Keratinocyte (primary cell): ENCODE results near the gene ZFP42. TPM values are rescaled to one million over a fixed set of nuclear protein-coding genes. Genes with fewer than 3 reads are reported as not detected.
A peak's percentile ranks its signal among the peaks of the same experiment; 100 is the strongest.
"Not testable (repeated sequence)": the region's sequence is repeated elsewhere in the genome, so short reads cannot be mapped to it uniquely, and the experiment has no call there.

ENCODE experiments used
- DNase-seq: peaks from one replicate; pipeline ENCODE4 v3.0.0-alpha.2; 2011; ENCODE audit warnings: low read depth, missing footprints, low spot score
- FAIRE-seq: peaks from 2 replicates; lab custom pipeline; 2011; peaks lifted over from hg19 to GRCh38; lab: Jason Lieb, UNC
- H2AFZ ChIP-seq: 2 replicates; pipeline ENCODE4 v1.6.0; 2012; ENCODE audit warnings: low read length, control low read depth, inconsistent platforms; ENCODE audit not compliant: control insufficient read depth
- H3K27ac ChIP-seq: 2 replicates; pipeline ENCODE4 v1.5.1; 2011; ENCODE audit warnings: low read length; ENCODE audit not compliant: control insufficient read depth, insufficient read depth
- H3K27me3 ChIP-seq: 3 replicates; pipeline ENCODE4 v1.6.0; 2011; ENCODE audit warnings: low read length; ENCODE audit not compliant: control insufficient read depth, insufficient read depth; ENCODE audit errors: extremely low read depth
- H3K36me3 ChIP-seq, 2 experiments: 2 replicates in 1 of 2; 3 replicates in 1 of 2; pipeline ENCODE4 v1.5.1; 2011; ENCODE audit warnings: low read length in 2 of 2, mild to moderate bottlenecking in 1 of 2; ENCODE audit not compliant: control insufficient read depth in 2 of 2, insufficient read depth in 2 of 2; ENCODE audit errors: extremely low read depth in 1 of 2
- H3K4me1 ChIP-seq: 3 replicates; pipeline ENCODE4 v1.5.1; 2011; ENCODE audit warnings: low read length; ENCODE audit not compliant: control insufficient read depth, insufficient read depth; ENCODE audit errors: extremely low read depth
- H3K4me2 ChIP-seq: 3 replicates; pipeline ENCODE4 v1.6.0; 2011; ENCODE audit warnings: low read depth, low read length; ENCODE audit not compliant: control insufficient read depth, insufficient read depth; ENCODE audit errors: extremely low read depth
- H3K4me3 ChIP-seq, 3 experiments: fragments of 200-600 bp in 1 of 3; sonication (generic) in 1 of 3; 2 replicates in 2 of 3; 3 replicates in 1 of 3; pipeline ENCODE4 v1.5.1; 2011 to 2016; ENCODE audit warnings: low read length in 3 of 3, mild to moderate bottlenecking in 3 of 3, control low read depth in 2 of 3, inconsistent platforms in 1 of 3, low read depth in 1 of 3, mixed read lengths in 1 of 3, mixed run types in 1 of 3, moderate library complexity in 1 of 3; ENCODE audit not compliant: control insufficient read depth in 2 of 3, insufficient read depth in 2 of 3; ENCODE audit errors: extremely low read depth in 1 of 3
- H3K79me2 ChIP-seq: 2 replicates; pipeline ENCODE4 v1.6.0; 2012; ENCODE audit warnings: low read length; ENCODE audit not compliant: control insufficient read depth, insufficient read depth
- H3K9ac ChIP-seq: 3 replicates; pipeline ENCODE4 v1.6.0; 2011; ENCODE audit warnings: low read length; ENCODE audit not compliant: control insufficient read depth, insufficient read depth; ENCODE audit errors: extremely low read depth
- H3K9me1 ChIP-seq: 3 replicates; pipeline ENCODE4 v1.6.0; 2011; ENCODE audit warnings: low read length; ENCODE audit not compliant: control insufficient read depth, insufficient read depth; ENCODE audit errors: extremely low read depth
- H3K9me3 ChIP-seq: 2 replicates; pipeline ENCODE4 v1.5.1; 2012; ENCODE audit warnings: low read depth, low read length; ENCODE audit not compliant: control insufficient read depth
- H4K20me1 ChIP-seq: 3 replicates; pipeline ENCODE4 v1.6.0; 2011; ENCODE audit warnings: low read length; ENCODE audit not compliant: control insufficient read depth, insufficient read depth; ENCODE audit errors: extremely low read depth
- EZH2 ChIP-seq: IDR thresholded peaks from one replicate; pipeline ENCODE4 v1.6.1; 2012; ENCODE audit warnings: inconsistent platforms, mild to moderate bottlenecking, low read length, moderate library complexity
- dilution Hi-C: fragments of 300-500 bp; cut with MboI; formaldehyde crosslinking; loops from one replicate; pipeline ENCODE4 v1.7.0; 2020; ENCODE audit warnings: low sequenced_read_pairs; ENCODE audit not compliant: extremely low pct_ligation_motif_present
- polyA plus RNA-seq, 5 experiments: library from polyadenylated mRNA; depleted of rRNA in 3 of 5; stranded (reverse) in 3 of 5; stranded (forward) in 1 of 5; unstranded in 1 of 5; fragments of >200 nt; gene quantifications; 1 replicate in 1 of 5; 2 replicates in 3 of 5; 3 replicates in 1 of 5; pipeline versions ENCODE4 v1.2.1 to v1.2.3, GENCODE V29; 2011 to 2012; ENCODE audit warnings: missing spikeins in 2 of 5, low read depth in 1 of 5, low replicate concordance in 1 of 5
- TF ChIP-seq, protein P1 (sequence below), 3 experiments: IDR thresholded peaks in 1 of 3; conservative IDR thresholded peaks in 1 of 3; optimal IDR thresholded peaks in 1 of 3; 2 replicates in 2 of 3; 3 replicates in 1 of 3; pipeline versions ENCODE3 to v1.5.1; 2011; ENCODE audit warnings: low read length in 3 of 3, mild to moderate bottlenecking in 3 of 3, moderate library complexity in 2 of 3, control low read depth in 1 of 3, inconsistent platforms in 1 of 3; ENCODE audit not compliant: insufficient read depth in 2 of 3; ENCODE audit errors: extremely low read depth in 1 of 3

The ZFP42 gene
- polyA plus RNA-seq, 1 donor (not counting 4 experiments of a cell fraction or from before 2014, with no cell fraction given): 3.1 TPM

DNA sequence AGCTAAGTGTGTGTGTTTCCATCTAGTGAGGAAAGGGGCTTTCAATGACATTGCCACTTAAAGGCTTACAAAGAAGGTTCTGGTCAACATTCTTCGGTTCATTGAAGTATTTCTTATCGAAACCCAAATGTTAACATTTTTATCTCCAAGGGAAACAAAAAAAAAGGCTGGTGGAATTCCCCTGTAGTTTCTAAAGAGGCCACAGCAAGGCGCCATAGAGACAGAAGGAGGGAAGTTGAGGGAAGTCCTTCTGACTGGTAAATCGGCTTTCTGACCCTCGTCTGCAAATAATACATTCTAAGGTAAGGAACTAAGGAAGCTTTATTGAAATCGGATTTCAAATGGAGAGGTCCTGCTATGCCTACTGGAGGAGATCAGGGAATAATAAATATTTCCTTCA, 1.7 kb upstream of the ZFP42 start:
- TF ChIP-seq EZH2: no peak
- TF ChIP-seq, protein P1, sequence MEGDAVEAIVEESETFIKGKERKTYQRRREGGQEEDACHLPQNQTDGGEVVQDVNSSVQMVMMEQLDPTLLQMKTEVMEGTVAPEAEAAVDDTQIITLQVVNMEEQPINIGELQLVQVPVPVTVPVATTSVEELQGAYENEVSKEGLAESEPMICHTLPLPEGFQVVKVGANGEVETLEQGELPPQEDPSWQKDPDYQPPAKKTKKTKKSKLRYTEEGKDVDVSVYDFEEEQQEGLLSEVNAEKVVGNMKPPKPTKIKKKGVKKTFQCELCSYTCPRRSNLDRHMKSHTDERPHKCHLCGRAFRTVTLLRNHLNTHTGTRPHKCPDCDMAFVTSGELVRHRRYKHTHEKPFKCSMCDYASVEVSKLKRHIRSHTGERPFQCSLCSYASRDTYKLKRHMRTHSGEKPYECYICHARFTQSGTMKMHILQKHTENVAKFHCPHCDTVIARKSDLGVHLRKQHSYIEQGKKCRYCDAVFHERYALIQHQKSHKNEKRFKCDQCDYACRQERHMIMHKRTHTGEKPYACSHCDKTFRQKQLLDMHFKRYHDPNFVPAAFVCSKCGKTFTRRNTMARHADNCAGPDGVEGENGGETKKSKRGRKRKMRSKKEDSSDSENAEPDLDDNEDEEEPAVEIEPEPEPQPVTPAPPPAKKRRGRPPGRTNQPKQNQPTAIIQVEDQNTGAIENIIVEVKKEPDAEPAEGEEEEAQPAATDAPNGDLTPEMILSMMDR (optimal IDR thresholded peaks at IDR 0.05 in 1 of 3, IDR thresholded peaks at IDR 0.05 in 1 of 3, conservative IDR thresholded peaks at IDR 0.05 in 1 of 3; ENCODE audit: extremely low read depth in 1 of 3, insufficient read depth in 2 of 3, low read length in 3 of 3): peak in 2 of 3 experiments; percentile 11 to 19
- DNase-seq (no peak), FAIRE-seq (no peak)
- no peak overlapping the region for H3K9ac ChIP-seq
- H3K9me3 ChIP-seq: no peaks in the 10 kb centered on the region
- no peak overlapping the region for H3K4me2 ChIP-seq
- H3K79me2 ChIP-seq: no peaks in the 10 kb centered on the region
- H3K4me1 ChIP-seq: no peaks in the 10 kb centered on the region
- H3K27ac ChIP-seq: no peak overlapping the region
- H3K9me1 ChIP-seq: no peaks in the 10 kb centered on the region
- H2AFZ ChIP-seq: no peak overlapping the region
- H3K36me3 ChIP-seq: no peaks in the 10 kb centered on the region
- no peaks in the 10 kb centered on the region for H4K20me1 ChIP-seq
- H3K4me3 ChIP-seq: no peak overlapping the region
- H3K27me3 ChIP-seq: no peaks in the 10 kb centered on the region
- dilution Hi-C loops: no loop called here

DNA sequence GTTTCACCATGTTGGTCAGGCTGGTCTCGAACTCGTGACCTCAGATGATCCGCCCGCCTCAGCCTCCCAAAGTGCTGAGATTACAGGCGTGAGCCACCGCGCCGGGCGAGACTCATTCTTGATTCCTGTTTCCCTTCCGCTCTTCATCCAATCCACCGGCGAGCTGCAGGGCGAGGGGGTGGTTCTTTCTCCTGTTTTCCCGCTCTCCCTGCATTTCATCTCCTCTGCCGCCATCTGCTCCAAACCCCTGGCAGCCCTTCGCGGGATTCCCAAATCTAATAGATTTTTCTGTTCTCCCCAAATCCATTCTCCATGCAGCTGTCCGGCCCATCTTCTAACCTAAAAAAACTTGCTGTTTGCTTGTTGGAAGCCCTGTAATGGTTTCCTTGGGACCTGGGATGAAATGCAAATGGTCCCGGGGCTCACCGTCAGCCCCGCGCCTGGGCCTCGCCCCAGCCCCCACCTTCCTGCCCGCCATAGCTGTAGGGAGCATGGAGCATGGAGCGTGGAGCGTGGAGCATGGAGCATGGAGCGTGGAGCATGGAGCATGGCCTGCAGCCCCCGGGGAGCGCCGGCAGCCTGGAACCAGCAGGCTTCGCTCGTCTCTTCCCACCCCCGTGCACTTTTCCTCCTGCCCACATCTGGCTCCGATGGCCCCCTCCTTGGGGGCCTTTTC, 1.1 kb downstream of the ZFP42 start:
- DNase-seq (no peak), FAIRE-seq (no peak)
- no peak overlapping the region for H3K27ac ChIP-seq
- no peaks in the 10 kb centered on the region for H3K36me3 ChIP-seq
- H3K79me2 ChIP-seq: no peaks in the 10 kb centered on the region
- TF ChIP-seq EZH2: no peak
- no peaks in the 10 kb centered on the region for H3K9me1 ChIP-seq
- H3K27me3 ChIP-seq: no peaks in the 10 kb centered on the region
- H3K9me3 ChIP-seq: no peaks in the 10 kb centered on the region
- no peaks in the 10 kb centered on the region for H4K20me1 ChIP-seq
- dilution Hi-C loops: no loop called here
- no peak overlapping the region for H3K4me3 ChIP-seq
- no peaks in the 10 kb centered on the region for H3K4me1 ChIP-seq
- H3K9ac ChIP-seq: no peak overlapping the region
- H3K4me2 ChIP-seq: no peak overlapping the region
- H2AFZ ChIP-seq: no peak overlapping the region

DNA sequence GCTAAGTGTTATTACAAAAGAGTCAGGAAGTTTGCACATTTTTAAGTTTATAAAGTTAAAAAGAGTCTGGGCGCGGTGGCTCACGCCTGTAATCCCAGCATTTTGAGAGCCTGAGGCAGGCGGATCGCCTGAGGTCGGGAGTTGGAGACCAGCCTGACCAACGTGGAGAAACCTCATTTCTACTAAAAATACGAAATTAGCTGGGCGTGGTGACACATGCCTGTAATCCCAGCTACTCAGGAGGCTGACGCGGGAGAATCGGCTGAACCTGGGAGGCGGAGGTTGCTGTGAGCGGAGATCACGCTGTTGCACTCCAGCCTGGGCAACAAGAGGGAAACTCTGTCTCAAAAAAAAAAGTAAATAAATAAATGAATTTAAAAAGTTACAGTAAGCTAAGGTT, 2.4 kb downstream of the ZFP42 start:
- H3K9me1 ChIP-seq, H3K27ac ChIP-seq, FAIRE-seq: not testable (repeated sequence)

More for the DNA sequence above, 2.4 kb downstream of the ZFP42 start:
- H3K9ac ChIP-seq, H3K79me2 ChIP-seq, DNase-seq, H3K36me3 ChIP-seq, H3K9me3 ChIP-seq, H3K4me3 ChIP-seq, H3K27me3 ChIP-seq, H3K4me2 ChIP-seq, dilution Hi-C loops, H2AFZ ChIP-seq, H4K20me1 ChIP-seq, H3K4me1 ChIP-seq: not testable (repeated sequence)
